Neural cell (in vitro differentiated cells): ENCODE measurements around the gene TMEM184B. TPM values are rescaled to one million over a fixed set of nuclear protein-coding genes. Genes with fewer than 3 reads are reported as not detected.

ENCODE experiments used
- H2AFZ ChIP-seq: fragments of 200-600, 300-800 bp; sonication (generic), shearing (Covaris generic); 2 replicates; pipeline ENCODE4 v1.6.0; 2014; ENCODE audit warnings: low read depth, mild to moderate bottlenecking, antibody characterized with exemption, low read length, moderate library complexity
- H3F3A ChIP-seq: fragments of 200-600 bp; shearing (Covaris generic); 2 replicates; pipeline ENCODE4 v1.6.1; 2016; ENCODE audit warnings: mild to moderate bottlenecking, moderate library complexity, mixed read lengths, antibody characterized with exemption, low read length; ENCODE audit not compliant: insufficient read depth, poor library complexity, severe bottlenecking
- H3K27ac ChIP-seq: fragments of 200-600, 300-800 bp; sonication (generic), shearing (Covaris generic); 2 replicates; pipeline ENCODE4 v1.5.1; 2014; ENCODE audit warnings: mild to moderate bottlenecking, low read length, moderate library complexity
- H3K27me3 ChIP-seq: fragments of 300-800, 200-600 bp; sonication (generic), shearing (Covaris generic); 2 replicates; pipeline ENCODE4 v1.6.0; 2014; ENCODE audit warnings: mild to moderate bottlenecking, low read depth, low read length, moderate library complexity; ENCODE audit not compliant: insufficient read depth
- H3K36me3 ChIP-seq: fragments of 300-800, 200-600 bp; sonication (generic), shearing (Covaris generic); 2 replicates; pipeline ENCODE4 v1.5.1; 2014; ENCODE audit warnings: mild to moderate bottlenecking, antibody characterized with exemption, low read length, moderate library complexity; ENCODE audit not compliant: insufficient read depth
- H3K4me2 ChIP-seq: fragments of 300-800, 200-600 bp; sonication (generic), shearing (Covaris generic); 2 replicates; pipeline ENCODE4 v1.6.0; 2014; ENCODE audit warnings: mild to moderate bottlenecking, low read length
- H3K4me3 ChIP-seq: fragments of 300-800, 200-600 bp; sonication (generic), shearing (Covaris generic); 2 replicates; pipeline ENCODE4 v1.5.1; 2014; ENCODE audit warnings: mild to moderate bottlenecking, low read length, moderate library complexity
- H3K79me2 ChIP-seq: fragments of 200-600 bp; shearing (Covaris generic); replicated peaks from 2 replicates; pipeline ENCODE4 v1.6.0; 2014; ENCODE audit warnings: mild to moderate bottlenecking, low read length, moderate library complexity; ENCODE audit not compliant: insufficient read depth
- H3K9ac ChIP-seq: fragments of 300-800, 200-600 bp; sonication (generic), shearing (Covaris generic); 2 replicates; pipeline ENCODE4 v1.6.1; 2016; ENCODE audit warnings: mild to moderate bottlenecking, low read length, mixed read lengths
- H3K9me2 ChIP-seq: fragments of 200-600 bp; shearing (Covaris generic); 2 replicates; pipeline ENCODE4 v1.6.1; 2016; ENCODE audit warnings: mild to moderate bottlenecking, low read length, mixed read lengths; ENCODE audit not compliant: insufficient read depth
- H3K9me3 ChIP-seq: fragments of 200-600, 300-800 bp; sonication (generic), shearing (Covaris generic); 2 replicates; pipeline ENCODE4 v1.6.1; 2016; ENCODE audit warnings: mild to moderate bottlenecking, mixed run types, low read length, moderate library complexity, mixed read lengths
- H4K20me1 ChIP-seq: fragments of 200-600 bp; shearing (Covaris generic); 2 replicates; pipeline ENCODE4 v1.6.1; 2016; ENCODE audit warnings: mild to moderate bottlenecking, mixed run types; ENCODE audit not compliant: insufficient read depth
- EP300 ChIP-seq: fragments of 450-650 bp; conservative IDR thresholded peaks from 2 replicates; pipeline ENCODE4 v1.6.1; 2014; ENCODE audit warnings: antibody characterized with exemption, mild to moderate bottlenecking, moderate library complexity; ENCODE audit not compliant: poor library complexity, severe bottlenecking
- EZH2 ChIP-seq: fragments of 200-600, 300-800 bp; shearing (Covaris generic), sonication (generic); IDR thresholded peaks from 2 replicates; pipeline ENCODE4 v1.6.1; 2014; ENCODE audit warnings: antibody characterized with exemption, low read length, borderline replicate concordance, mild to moderate bottlenecking; ENCODE audit not compliant: insufficient read depth, poor library complexity, severe bottlenecking
- MXI1 ChIP-seq: fragments of 450-650 bp; conservative IDR thresholded peaks from 2 replicates; pipeline ENCODE4 v1.6.1; 2014; ENCODE audit warnings: antibody characterized with exemption, mild to moderate bottlenecking; ENCODE audit not compliant: poor library complexity, severe bottlenecking
- POLR2AphosphoS5 ChIP-seq: IDR thresholded peaks from 2 replicates; pipeline ENCODE4 v1.6.1; 2012
- RAD21 ChIP-seq: fragments of 450-650 bp; conservative IDR thresholded peaks from 2 replicates; pipeline ENCODE4 v1.6.1; 2014; ENCODE audit warnings: antibody characterized with exemption, mild to moderate bottlenecking, moderate library complexity
- SMC3 ChIP-seq: fragments of 450-650 bp; conservative IDR thresholded peaks from 2 replicates; pipeline ENCODE4 v1.6.1; 2014; ENCODE audit warnings: antibody characterized with exemption, mild to moderate bottlenecking, moderate library complexity; ENCODE audit not compliant: poor library complexity
- TAF1 ChIP-seq: IDR thresholded peaks from 2 replicates; pipeline ENCODE4 v1.6.1; 2012; ENCODE audit warnings: low read depth
- polyA plus RNA-seq: library from polyadenylated mRNA; depleted of rRNA; stranded (reverse); fragments of >200 nt; gene quantifications from 2 replicates; pipeline ENCODE4 v1.2.3, GENCODE V29; 2014
- TF ChIP-seq, protein P1 (sequence below): fragments of 450-650 bp; IDR thresholded peaks from 2 replicates; pipeline ENCODE4 v1.5.1; 2014; ENCODE audit warnings: antibody characterized with exemption, mild to moderate bottlenecking, moderate library complexity; ENCODE audit not compliant: poor library complexity, severe bottlenecking
- TF ChIP-seq, protein P2 (sequence below): IDR thresholded peaks from 2 replicates; pipeline ENCODE4 v1.6.1; 2012; ENCODE audit warnings: borderline replicate concordance

The TMEM184B gene
- polyA plus RNA-seq, 1 donor from 2014 or later: 19.7 TPM

DNA sequence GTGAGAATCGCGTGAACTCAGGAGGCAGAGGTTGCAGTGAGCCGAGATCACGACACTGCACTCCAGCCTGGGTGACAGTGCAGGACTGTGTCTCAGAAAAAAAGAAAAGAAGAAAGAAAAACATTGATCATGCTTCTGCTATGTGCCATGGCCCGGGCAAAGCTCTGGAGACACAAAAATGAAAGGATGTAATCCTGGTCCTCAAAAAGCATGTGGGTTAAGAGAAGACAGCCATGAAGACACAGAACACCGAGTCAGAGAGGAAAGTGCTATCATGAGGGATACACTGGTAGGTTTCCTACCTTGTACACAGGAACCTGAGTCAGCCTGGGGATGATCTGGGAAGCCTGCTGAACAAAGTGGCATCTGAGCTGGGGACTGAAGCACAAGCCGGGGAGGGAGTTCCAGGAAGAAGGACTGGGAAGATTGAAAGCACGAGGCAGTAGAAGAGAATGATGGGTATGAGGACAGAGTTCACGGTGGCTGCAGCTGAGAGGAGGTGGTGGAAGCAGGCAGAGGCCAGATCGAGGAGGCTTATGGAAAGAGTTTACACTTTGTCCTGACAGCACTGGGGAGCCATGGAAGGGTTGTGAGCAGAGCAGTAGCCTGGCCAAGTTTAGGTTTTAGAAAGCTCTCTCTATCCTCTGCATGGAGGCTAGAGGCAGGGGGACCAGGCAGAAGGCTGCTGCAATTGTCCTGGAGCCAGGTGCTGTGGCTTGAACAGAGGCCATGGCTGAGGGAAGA, 80.9 kb downstream of the TMEM184B start:
- no peak overlapping the region for H3K27ac ChIP-seq
- H3K9ac ChIP-seq: no peak overlapping the region
- no peaks in the 10 kb centered on the region for H3F3A ChIP-seq
- H2AFZ ChIP-seq: no peak overlapping the region
- no peaks in the 10 kb centered on the region for H3K36me3 ChIP-seq
- no peak overlapping the region for H3K4me3 ChIP-seq
- no peaks in the 10 kb centered on the region for H3K79me2 ChIP-seq
- no peaks in the 10 kb centered on the region for H3K9me3 ChIP-seq
- H3K9me2 ChIP-seq: no peaks in the 10 kb centered on the region
- H3K27me3 ChIP-seq: no peaks in the 10 kb centered on the region
- H4K20me1 ChIP-seq: no peaks in the 10 kb centered on the region
- TF ChIP-seq, protein P1, sequence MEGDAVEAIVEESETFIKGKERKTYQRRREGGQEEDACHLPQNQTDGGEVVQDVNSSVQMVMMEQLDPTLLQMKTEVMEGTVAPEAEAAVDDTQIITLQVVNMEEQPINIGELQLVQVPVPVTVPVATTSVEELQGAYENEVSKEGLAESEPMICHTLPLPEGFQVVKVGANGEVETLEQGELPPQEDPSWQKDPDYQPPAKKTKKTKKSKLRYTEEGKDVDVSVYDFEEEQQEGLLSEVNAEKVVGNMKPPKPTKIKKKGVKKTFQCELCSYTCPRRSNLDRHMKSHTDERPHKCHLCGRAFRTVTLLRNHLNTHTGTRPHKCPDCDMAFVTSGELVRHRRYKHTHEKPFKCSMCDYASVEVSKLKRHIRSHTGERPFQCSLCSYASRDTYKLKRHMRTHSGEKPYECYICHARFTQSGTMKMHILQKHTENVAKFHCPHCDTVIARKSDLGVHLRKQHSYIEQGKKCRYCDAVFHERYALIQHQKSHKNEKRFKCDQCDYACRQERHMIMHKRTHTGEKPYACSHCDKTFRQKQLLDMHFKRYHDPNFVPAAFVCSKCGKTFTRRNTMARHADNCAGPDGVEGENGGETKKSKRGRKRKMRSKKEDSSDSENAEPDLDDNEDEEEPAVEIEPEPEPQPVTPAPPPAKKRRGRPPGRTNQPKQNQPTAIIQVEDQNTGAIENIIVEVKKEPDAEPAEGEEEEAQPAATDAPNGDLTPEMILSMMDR: no peak
- no peak for TF ChIP-seq SMC3
- TF ChIP-seq, protein P2, sequence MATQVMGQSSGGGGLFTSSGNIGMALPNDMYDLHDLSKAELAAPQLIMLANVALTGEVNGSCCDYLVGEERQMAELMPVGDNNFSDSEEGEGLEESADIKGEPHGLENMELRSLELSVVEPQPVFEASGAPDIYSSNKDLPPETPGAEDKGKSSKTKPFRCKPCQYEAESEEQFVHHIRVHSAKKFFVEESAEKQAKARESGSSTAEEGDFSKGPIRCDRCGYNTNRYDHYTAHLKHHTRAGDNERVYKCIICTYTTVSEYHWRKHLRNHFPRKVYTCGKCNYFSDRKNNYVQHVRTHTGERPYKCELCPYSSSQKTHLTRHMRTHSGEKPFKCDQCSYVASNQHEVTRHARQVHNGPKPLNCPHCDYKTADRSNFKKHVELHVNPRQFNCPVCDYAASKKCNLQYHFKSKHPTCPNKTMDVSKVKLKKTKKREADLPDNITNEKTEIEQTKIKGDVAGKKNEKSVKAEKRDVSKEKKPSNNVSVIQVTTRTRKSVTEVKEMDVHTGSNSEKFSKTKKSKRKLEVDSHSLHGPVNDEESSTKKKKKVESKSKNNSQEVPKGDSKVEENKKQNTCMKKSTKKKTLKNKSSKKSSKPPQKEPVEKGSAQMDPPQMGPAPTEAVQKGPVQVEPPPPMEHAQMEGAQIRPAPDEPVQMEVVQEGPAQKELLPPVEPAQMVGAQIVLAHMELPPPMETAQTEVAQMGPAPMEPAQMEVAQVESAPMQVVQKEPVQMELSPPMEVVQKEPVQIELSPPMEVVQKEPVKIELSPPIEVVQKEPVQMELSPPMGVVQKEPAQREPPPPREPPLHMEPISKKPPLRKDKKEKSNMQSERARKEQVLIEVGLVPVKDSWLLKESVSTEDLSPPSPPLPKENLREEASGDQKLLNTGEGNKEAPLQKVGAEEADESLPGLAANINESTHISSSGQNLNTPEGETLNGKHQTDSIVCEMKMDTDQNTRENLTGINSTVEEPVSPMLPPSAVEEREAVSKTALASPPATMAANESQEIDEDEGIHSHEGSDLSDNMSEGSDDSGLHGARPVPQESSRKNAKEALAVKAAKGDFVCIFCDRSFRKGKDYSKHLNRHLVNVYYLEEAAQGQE: no peak
- no peak for TF ChIP-seq TAF1
- no peak for TF ChIP-seq RAD21
- no peak for TF ChIP-seq POLR2AphosphoS5
- TF ChIP-seq MXI1: no peak
- no peak for TF ChIP-seq EZH2
- no peak for TF ChIP-seq EP300
- H3K4me2 ChIP-seq: no peak overlapping the region

DNA sequence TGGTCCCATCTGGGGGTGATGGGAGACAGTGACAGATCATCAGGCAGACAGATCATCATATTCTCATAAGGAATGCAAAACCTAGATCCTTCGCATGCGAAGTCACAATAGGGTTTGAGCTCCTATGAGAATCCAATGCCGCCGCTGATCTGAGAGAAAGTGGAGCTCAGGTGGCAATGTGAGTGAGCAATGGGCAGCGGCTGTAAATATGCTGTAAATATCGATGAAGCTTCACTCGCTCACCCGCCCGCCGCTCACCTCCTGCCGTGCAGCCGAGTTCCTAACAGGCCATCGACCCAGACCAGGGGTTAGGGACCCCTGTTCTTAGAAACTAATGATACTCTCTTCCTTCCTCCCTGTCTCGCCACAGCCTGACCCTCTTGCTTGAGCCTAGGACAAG, 81.8 kb downstream of the TMEM184B start:
- H3K9me3 ChIP-seq: no peaks in the 10 kb centered on the region
- no peaks in the 10 kb centered on the region for H3K9me2 ChIP-seq
- no peak overlapping the region for H3K9ac ChIP-seq
- TF ChIP-seq SMC3 (no peak), POLR2AphosphoS5 (no peak), MXI1 (no peak), RAD21 (no peak), EZH2 (no peak), TAF1 (no peak), EP300 (no peak)
- TF ChIP-seq, protein P1: no peak
- TF ChIP-seq, protein P2: no peak
- no peak overlapping the region for H3K27ac ChIP-seq
- H4K20me1 ChIP-seq: no peaks in the 10 kb centered on the region
- H3F3A ChIP-seq: no peaks in the 10 kb centered on the region
- no peak overlapping the region for H3K4me3 ChIP-seq
- H3K79me2 ChIP-seq: no peaks in the 10 kb centered on the region
- no peak overlapping the region for H2AFZ ChIP-seq
- H3K36me3 ChIP-seq: no peaks in the 10 kb centered on the region
- no peak overlapping the region for H3K4me2 ChIP-seq
- no peaks in the 10 kb centered on the region for H3K27me3 ChIP-seq
